ENCODE measurements around the gene SPTBN1.

Gene SPTBN1

DNA sequence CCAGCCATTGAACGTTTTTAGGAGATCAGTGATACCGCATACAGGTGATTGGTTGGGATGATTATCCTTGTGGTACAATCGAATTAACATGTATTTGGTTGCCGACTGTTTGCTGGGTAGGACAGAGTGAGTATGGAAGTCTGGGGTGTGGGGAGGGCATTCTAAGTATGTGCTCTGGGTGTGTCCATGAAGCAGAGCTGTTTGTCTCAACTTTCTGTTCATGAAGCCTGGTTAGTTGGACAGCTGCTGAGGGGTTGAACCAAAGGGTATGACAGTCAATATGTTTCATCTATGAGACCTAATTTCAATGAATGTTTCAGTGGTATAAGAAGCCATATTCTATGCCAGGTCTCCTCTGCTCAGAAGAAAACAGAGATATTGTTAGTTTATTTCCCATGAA is 21.9 kb upstream of the SPTBN1 start:
- DNase-seq (ENCODE audit: low read depth), result no peak

DNA sequence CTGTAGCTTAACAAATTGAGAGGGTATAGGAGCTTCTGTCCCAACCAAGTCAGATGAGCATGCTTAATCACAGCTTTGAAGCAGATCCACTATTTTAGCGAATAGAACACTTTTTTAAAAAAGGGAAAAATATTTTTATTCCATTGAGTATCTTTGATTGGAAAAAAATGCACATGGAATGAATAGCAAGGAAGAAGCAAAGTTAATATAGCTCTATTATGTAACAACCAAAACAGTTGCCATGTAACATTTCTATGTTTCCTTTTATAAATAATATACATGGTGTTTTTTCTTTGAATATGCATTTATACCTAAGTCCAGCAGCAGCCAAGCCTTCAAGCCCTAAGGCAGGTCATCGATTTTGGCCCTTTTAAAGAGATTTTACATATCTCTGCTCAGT is 21.4 kb upstream of the SPTBN1 start:
- no peak for DNase-seq (ENCODE audit: low read depth)

DNA sequence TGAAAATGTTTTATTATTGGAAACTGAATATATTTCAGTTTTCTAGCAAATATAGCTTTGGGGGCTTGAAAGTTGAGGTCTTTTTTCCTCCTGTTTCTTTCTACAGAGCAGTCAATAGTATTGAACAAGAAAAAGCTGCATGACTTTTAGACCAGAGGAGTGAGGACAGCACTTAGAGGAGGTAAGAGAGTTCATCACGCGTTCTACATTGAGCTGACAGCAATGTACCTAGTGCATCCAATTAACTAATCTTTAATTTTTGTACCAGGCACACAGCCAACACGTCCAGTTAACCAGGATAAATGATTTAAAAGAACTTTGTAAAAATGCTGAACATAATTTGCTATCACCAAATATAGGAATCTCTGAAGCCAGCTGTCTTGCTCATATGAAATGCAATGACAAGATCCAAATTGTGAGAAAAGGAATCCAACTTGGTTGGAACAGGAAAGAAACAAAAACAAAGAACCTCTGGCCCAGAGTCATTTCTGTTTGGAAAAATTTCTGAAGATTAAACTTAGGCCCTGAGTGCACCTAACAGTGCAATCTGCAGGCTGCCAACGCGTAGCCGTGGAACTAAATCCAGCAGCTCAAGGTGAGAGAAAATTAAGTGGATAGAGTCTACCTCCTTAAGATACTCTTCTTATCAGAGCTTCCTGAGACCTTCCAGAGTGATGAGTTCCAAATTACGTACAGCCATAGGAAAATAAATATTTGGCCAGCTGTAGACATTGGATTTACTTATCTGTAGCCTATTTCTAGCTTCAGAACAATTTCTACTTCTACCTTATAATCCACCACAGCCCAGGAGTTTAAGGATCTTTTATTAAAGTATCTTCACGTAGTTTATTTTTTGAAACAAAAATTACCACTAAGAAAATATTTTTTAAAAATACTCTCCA is 20.6 kb upstream of the SPTBN1 start:
- no peak for DNase-seq (ENCODE audit: low read depth)

DNA sequence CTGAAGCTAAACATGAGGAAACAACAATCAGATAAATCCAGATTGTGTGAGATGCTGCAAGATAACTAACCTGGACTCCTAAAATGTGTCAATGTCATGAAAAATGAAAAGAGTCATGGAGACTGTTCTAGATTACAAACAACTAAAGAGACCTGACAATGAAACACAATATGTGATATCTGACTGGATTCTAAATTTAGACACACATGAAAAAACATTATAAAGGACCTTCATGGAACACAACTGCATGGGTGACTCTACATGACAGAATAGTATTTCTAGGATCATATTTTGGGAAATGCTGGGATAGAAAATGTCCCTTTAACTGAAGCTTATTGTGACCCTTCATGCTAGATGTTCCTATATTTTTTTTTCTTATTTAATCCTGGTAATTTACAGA is 18.5 kb upstream of the SPTBN1 start:
- no peak for DNase-seq (ENCODE audit: low read depth)

DNA sequence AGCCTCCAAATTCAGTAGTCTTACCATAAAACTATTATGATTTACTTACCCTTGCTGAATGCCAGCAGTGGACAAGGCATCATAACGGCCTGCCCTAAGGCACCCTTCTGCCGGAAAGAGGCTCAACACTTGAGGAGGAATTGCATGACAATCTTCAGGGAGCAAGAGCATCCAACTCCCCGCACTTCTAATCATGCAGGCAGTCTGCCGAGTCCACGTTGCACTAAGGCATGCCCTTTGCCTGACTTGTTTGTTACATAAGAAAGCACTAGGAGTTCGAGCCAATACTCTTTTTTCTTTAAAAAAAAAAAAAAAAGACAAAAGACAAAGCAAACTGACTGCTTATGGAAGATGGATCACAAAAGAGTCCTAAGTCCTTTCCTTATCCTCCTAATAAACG is 17.9 kb upstream of the SPTBN1 start:
- DNase-seq (ENCODE audit: low read depth), result no peak

GRCh38 chr2:54439582-54439981 is 16.5 kb upstream of the SPTBN1 start:
- no peak for DNase-seq (ENCODE audit: low read depth)

GRCh38 chr2:54440050-54440449 is 16.1 kb upstream of the SPTBN1 start:
- DNase-seq (ENCODE audit: low read depth), result no peak

GRCh38 chr2:54444503-54444902 is 11.6 kb upstream of the SPTBN1 start:
- DNase-seq (ENCODE audit: low read depth), result no peak

- no peak for DNase-seq (ENCODE audit: low read depth)
Observed at GRCh38 chr2:54446122-54446521, 10.0 kb upstream of the SPTBN1 start.

DNA sequence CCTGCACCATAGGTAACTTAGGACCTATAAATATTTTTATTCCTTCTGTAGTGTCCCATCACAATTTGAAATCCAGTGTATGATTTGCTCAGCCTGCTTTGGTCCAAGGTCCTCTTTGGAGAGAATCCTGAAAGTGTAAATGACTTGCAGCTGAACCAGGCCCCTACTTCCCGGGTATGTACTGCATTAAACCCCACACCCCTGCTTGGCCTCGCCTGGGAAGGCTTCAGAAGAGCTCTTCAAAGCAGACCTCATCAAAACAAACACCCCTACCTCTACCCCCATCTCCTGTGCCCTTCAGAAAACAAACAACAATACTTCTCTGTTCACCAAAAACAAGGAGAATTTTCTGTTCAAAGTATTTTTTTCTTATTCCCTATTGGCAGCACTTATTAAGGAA is 9.5 kb upstream of the SPTBN1 start:
- DNase-seq (ENCODE audit: low read depth), result no peak

DNA sequence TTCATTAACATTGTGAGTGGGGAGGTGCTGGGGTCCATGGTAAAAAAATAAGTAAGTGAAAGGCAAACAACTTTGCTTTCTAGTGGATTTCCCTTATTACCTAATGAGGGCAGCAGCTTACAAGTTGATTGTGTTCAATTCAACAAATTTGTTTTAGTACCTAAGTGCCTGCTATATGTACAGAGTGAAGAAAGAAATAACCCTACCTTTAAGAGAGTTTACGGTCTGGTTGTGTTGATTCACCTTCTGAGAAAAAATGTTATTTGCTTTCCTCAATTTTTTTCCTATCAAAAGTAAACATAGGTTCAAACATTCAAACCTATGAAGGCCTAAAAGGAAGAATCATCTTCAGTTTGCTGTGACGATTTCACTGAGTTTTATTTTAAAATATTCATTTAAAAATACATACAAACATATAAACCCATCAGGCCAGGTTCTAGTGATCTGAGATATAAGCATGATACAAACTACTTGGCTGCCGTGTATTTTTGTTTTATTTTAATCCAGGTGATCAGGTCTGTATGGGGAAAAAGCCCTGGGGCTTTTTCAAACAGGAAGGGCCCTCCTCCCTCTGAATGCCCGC is 1.5 kb upstream of the SPTBN1 start:
- no peak for DNase-seq (ENCODE audit: low read depth)

DNA sequence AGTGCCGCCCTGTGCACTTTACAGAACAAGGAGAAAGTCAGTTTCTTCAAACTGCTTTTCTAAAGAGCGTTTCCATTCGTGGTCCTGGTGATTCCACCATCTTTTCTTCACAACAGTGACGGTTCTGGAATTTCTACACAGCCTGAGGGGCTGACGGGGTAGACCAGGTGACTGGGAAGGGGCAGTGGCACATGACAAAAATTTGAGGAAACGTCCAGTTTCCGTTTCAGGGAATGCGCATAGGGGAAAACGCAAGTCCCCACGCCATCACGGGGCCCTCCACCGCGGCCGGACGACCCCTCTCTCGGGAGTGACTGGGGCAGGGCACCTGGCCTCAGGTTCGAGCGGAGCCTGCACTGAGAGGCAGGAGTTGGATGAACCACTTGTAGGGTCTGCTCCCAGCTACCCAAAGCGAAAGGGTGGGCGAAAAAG is 980 bp upstream of the SPTBN1 start:
- DNase-seq (ENCODE audit: low read depth), result no peak

DNA sequence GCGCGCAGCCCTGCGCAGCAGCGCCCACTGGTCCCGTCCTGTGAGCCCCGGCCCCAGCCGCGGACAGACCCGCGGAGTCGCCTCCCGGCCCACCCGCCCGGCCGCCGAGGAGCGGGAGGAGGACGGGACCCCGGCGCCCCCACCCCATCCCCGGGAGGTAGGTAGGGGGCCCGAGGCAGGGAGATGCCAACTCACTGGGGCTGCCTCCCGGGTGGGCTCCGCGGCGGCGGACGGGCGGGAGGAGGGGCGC is 160 bp downstream of the SPTBN1 start:
- DNase-seq (ENCODE audit: low read depth), result no peak

DNA sequence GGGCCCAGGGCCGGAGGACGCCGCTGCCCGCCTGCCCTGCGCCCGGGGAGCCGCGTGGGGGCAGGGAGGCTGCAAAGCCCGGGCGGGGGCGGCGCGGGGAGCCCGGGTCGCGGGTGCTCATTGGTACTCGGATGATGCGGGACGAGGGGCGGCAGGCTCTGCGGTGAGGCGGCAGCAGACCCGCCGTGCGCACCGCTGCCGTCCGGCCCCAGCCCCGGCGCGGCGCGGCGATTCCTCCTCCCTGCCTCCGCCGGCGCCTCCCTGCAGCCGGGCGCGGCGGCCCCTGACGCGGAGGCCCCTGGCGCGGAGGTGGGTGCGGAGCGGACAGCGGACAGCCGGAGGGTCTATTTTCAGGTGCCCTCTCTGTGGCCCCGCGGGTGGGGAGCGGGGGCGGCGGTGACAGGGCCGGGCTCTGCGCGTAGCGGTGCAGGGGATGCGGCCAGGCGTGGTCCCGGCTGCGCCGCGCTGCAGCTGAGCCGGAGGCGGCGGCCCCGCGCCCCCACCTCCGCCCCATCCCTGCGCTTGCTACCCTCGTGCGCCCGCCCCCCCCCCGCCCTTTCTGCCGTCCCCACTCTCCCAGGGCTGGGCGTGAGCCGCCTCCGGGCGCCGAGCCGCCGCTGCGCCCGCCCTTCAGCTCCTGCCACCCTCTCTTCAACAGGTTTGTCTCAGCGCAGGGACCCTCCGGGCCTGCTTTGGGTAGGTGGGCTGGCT is 640 bp downstream of the SPTBN1 start:
- no peak for DNase-seq (ENCODE audit: low read depth)

DNA sequence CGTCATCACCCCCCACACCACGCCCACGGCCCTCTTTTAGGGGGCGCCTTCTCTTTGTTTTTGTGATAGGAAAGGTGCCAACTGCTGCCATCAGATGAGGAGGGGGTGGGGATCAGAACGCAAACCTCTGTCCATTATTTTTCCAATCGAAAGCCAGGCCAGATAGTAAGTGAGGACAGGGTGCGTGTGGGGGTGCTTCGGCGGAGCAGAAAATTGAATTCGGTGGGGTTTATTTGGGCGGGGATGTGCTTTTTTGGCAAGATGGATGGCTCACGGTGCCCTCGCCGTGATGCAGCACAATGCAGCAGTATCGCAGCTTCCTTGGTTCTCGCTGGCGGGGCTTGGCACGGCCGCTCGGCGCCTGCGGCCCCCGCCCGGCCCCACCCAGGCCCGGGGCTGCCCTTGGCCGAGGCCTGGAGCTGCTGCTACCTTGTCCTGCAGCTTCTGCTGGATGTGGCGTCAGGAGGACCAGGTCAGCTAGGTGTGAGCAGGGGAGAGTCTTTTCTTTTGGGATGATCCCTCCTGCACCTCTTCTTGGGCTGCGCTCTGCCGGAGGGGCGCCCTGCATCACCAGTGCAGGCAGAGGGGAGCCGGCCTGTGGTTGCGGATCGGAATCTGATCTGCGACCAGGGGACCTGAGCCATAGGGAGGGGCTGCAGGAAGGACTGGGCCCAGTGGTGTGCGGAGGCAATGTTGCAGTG is 1.3 kb downstream of the SPTBN1 start:
- no peak for DNase-seq (ENCODE audit: low read depth)

DNA sequence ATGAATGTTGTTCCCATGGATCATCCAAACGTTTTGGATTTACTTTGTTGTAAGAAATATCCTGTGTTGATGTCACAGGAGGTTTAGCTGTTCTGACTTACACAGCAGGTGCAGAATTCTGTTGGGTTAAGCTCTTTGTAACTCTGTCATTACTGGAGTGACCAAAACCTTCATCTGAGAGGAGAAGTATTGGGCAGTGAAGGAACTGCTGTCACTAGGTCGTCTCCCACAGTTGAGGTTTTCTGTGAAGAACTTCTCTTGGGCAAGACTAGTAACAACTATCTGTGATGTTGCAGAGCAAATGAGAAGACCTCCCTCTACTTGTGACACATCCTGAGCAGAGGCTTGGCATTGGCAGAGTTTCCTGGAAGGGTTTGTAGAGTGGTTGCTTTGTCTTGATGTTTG is 2.9 kb downstream of the SPTBN1 start:
- DNase-seq (ENCODE audit: low read depth), result no peak

DNA sequence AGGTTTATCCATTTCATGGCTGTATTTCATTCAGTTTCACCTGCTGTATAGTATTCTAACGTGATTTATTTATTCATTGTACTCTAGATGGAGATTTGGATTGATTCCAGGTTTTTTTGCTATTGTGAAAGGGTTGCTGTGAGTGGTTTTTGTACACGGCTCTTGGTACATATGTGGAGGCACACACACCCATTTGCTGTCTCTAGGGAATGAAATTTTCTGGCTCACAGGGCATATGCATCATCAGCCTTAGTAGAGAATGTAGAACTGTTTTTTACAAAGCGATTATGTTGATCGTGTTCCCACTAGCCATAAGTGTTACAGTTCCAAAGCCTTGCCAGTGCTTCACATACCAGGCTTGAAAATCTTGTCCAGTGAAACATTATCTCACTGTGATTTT is 5.1 kb downstream of the SPTBN1 start:
- DNase-seq (ENCODE audit: low read depth), result no peak

DNA sequence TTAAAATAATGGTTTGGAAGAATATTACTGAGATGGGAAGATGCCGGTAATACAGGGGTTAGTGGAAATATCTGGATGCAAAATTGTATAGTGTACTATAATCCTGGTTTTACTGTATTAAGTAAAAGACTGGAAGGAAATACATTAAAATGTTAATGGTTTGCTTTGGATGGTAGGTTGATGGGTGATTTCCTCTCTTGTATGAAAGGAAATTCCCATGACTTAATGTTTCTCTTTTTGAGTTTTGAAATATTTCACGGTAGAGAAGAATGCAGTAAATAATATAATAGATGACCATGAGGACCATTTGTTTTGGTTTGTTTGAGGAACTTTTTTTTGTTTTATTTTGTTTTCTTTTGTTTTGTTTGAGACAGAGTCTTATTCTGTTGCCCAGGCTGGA is 8.2 kb downstream of the SPTBN1 start:
- no peak for DNase-seq (ENCODE audit: low read depth)

- DNase-seq (ENCODE audit: low read depth), result no peak
Observed at GRCh38 chr2:54465143-54465542, 9.0 kb downstream of the SPTBN1 start.

DNA sequence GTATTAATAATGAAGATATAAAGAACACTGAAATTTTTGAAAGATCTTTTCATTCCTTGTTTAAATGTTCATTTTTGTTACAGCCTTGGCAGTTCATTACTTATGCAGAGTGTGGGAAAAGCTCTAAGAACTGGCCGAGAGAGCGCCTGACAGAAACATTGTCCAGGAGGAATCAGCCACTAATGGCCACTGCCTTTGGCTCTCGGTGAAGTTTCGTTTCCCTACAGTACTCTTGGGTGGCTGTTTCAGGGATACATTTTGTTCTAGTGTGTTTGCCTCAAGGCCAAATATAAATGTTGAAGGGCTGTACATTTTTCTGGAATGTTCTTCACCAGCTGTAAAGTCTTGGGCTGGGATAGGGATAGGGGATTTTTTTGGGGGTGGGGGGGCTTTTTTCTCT is 10.7 kb downstream of the SPTBN1 start:
- no peak for DNase-seq (ENCODE audit: low read depth)

- DNase-seq (ENCODE audit: low read depth), result no peak
Observed at GRCh38 chr2:54468673-54469072, 12.5 kb downstream of the SPTBN1 start.

GRCh38 chr2:54469484-54470053 is 13.4 kb downstream of the SPTBN1 start:
- DNase-seq (ENCODE audit: low read depth), result no peak
